ENCODE measurements around the gene PDCD1. TPM values are rescaled to one million over a fixed set of nuclear protein-coding genes. Genes with fewer than 3 reads are reported as not detected.
"Not testable (repeated sequence)": the region's sequence is repeated elsewhere in the genome, so short reads cannot be mapped to it uniquely, and the experiment has no call there.

The PDCD1 gene
- total RNA-seq, 6 donors from 2014 or later, result 0.49 to 4.2 (median 0.91) TPM; not detected in 1

DNA sequence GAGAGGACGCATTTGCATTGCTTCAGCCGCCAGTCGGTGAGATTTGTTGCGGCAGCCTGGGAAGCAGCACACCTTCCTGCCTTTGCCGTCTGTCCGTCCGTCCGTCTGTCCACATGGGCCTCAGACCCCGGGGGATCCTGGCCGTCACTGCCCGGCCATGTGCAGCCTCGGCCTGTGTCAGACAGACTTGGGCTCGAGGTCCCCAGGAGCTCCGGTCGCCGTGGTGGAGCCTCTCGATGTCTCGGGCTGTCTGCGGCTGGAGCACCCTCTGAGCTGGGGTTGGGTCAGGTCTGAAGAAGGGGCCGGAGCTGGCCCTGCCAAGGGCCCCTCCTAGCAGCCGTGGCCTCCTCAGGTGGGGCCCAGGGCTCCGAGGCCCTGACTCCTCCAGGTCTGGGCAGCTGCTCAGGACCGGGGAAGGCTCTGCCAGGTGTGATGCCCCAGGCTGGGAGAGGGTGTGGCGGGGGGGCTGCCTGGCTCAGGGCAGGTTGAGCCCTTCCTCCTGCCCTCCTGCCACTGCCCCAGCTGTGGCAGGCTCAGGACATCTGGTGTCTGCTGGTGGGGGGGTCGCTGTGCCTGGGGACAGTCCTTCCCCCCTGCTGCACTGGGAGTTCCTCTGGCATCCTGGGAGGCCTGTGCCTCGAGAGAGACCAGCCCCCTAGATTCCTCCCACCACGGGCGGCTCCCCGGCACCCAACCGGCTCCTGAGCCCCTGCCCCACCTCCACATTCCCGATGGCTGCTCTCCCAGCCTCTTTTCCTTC lies 37.9 kb downstream of the PDCD1 start:
- Histone ChIP-seq H3K36me3 (no peaks in the 10 kb centered on the region), H3K4me1 (peaks cover 0 to 20% (median 4%) of the 10 kb centered on the region in 4 donors), H3K9me3 (no peaks in the 10 kb centered on the region), H3K27ac (no peak overlapping the region), H3K27me3 (no peaks in the 10 kb centered on the region), H3K4me3 (no peak overlapping the region)
- TF ChIP-seq POLR2AphosphoS5 (IDR thresholded peaks at IDR 0.05), result no peak
- TF ChIP-seq CTCF (IDR thresholded peaks at IDR 0.05), result no peak
- TF ChIP-seq EP300 (IDR thresholded peaks at IDR 0.05), result no peak
- TF ChIP-seq POLR2A (IDR thresholded peaks at IDR 0.05), result no peak
- peak in 1 of 2 donors; percentile 72 for DNase-seq
- ATAC-seq (ENCODE audit: low FRiP score in 2 of 2), result no peak
- 86 to 90% methylated on average over 27 to 30 of the region's 31 CpGs for WGBS, 2 donors

DNA sequence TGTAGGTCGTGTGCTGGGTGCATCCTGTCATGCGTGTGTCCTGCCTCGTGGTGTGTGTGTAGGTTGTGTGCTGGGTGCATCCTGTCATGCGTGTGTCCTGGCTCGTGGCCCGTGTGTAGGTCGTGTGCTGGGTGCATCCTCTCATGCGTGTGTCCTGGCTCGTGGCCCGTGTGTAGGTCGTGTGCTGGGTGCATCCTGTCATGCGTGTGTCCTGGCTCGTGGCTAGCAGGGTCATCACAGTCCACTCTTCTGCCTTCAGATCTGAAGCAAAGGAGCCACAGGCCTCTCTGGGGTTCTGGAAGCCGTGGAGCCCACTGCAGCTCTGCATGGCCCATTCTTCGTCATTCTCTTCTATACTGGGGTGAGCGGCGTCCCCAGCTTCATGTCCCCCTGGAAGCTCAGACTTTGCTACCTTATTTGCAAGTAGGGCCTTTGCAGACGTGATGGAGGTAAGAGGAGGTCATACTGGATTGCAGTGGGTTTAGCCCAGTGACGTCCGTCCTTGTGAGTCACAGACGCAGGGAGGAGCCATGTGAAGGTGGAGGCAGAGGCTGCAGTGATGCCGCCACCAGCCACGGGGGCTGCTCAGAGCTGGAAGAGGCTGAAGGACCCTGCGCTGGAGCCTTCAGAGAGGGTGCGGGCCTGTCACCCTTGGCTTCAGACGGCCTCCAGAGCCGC lies 38.6 kb downstream of the PDCD1 start:
- ATAC-seq (ENCODE audit: low FRiP score in 2 of 2); H3K27me3 ChIP-seq: not testable (repeated sequence)
- 86 to 89% methylated on average over 14 to 27 of the region's 27 CpGs for WGBS, 2 donors

DNA sequence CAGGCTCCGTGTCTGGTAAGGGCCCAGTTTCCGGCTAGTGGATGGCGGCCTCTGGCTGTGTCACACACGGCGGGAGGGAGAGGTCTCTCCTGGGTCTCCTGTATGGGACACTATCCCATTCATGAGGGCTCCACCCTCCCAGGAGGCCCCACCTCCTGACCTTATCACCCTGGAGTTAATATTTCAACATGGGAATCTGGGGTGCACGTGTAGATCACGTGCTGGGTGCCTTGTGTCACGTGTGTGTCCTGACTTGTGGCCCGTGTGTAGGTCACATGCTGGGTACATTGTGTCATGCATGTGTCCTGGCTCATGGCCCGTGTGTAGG lies 39.8 kb downstream of the PDCD1 start:
- H3K36me3 ChIP-seq, result no peaks in the 10 kb centered on the region
- peaks cover 0 to 20% (median 4%) of the 10 kb centered on the region in 4 donors for H3K4me1 ChIP-seq
- no peaks in the 10 kb centered on the region for H3K27me3 ChIP-seq
- H3K27ac ChIP-seq, result no peak overlapping the region
- no peak overlapping the region for H3K4me3 ChIP-seq
- 72 to 91% methylated on average over 9 to 10 of the region's 10 CpGs for WGBS, 2 donors
- TF ChIP-seq POLR2A (IDR thresholded peaks at IDR 0.05) (no peak), EP300 (IDR thresholded peaks at IDR 0.05) (no peak), POLR2AphosphoS5 (IDR thresholded peaks at IDR 0.05) (no peak), CTCF (IDR thresholded peaks at IDR 0.05) (no peak)
- H3K9me3 ChIP-seq, result no peaks in the 10 kb centered on the region
- ATAC-seq (ENCODE audit: low FRiP score in 2 of 2) (no peak), DNase-seq (peak in 1 of 2 donors; percentile 15)

More for the DNA sequence above, 38.6 kb downstream of the PDCD1 start:
- not testable (repeated sequence) for H3K9me3 ChIP-seq, H3K4me3 ChIP-seq, H3K27ac ChIP-seq, H3K36me3 ChIP-seq
- DNase-seq, result peak; percentile 10 to 40
- H3K4me1 ChIP-seq, result peaks cover 0 to 20% (median 4%) of the 10 kb centered on the region in 4 donors

DNA sequence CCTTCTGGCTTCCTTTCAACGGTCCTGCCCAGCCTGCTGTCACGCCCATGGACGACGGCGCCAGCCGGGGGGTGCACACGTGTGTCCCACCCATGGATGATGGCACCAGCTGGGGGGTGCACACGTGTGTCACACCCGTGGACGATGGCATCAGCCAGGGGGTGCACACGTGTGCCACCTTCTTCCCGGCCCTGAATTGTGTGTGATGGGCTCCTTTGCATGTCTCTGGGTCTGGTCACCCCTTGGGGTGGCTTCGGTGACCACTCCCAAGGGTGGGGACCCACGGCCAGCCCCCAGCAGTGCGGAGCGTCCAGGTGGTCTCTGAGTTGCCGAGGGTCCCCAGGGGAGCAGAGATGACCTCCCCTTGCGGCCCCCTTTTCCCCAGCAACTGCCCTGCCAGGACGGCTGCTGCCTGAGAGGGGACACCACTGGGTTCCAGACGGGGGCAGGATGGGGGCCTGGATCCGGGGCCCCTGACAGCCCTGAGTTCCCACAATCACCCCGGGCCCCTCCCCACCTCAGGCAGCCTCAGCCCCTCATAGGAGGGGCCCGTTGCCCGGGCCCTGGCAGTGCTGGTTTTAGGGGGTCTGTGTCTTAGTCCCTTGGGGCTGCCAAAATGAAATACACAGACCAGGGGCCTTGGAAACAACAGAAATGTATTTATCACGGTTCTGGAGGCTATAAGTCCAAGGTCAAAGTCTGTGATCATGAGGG lies 40.3 kb downstream of the PDCD1 start:
- H3K4me1 ChIP-seq, result peaks cover 0 to 20% (median 4%) of the 10 kb centered on the region in 4 donors
- ATAC-seq (ENCODE audit: low FRiP score in 2 of 2), result no peak
- no peak overlapping the region for H3K4me3 ChIP-seq
- H3K9me3 ChIP-seq, result no peaks in the 10 kb centered on the region
- DNase-seq, result peak; percentile 7 to 78
- TF ChIP-seq POLR2A (IDR thresholded peaks at IDR 0.05) (no peak), CTCF (IDR thresholded peaks at IDR 0.05) (no peak), EP300 (IDR thresholded peaks at IDR 0.05) (no peak), POLR2AphosphoS5 (IDR thresholded peaks at IDR 0.05) (no peak)
- no peak overlapping the region for H3K27ac ChIP-seq
- no peaks in the 10 kb centered on the region for H3K36me3 ChIP-seq
- WGBS, 2 donors, result 68 to 79% methylated on average over 16 to 24 of the region's 25 CpGs
- no peaks in the 10 kb centered on the region for H3K27me3 ChIP-seq

- H3K27ac ChIP-seq; ATAC-seq (ENCODE audit: low FRiP score in 2 of 2); H3K36me3 ChIP-seq; H3K27me3 ChIP-seq; H3K9me3 ChIP-seq; H3K4me3 ChIP-seq: not testable (repeated sequence)
- 77 to 90% methylated on average over 10 of the region's 10 CpGs for WGBS, 2 donors
- peak; percentile 7 to 44 for DNase-seq
- peaks cover 0 to 20% (median 4%) of the 10 kb centered on the region in 4 donors for H3K4me1 ChIP-seq
Observed at GRCh38 chr2:241817821-241818215, 40.9 kb downstream of the PDCD1 start.

Data from upper lobe of left lung (tissue), 6 donors.